CD14-positive monocyte (primary cell): ENCODE data around the gene ITGB8. TPM values are rescaled to one million over a fixed set of nuclear protein-coding genes. Genes with fewer than 3 reads are reported as not detected.
A peak's percentile ranks its signal among the peaks of the same experiment; 100 is the strongest.

Experiments
- DNase-seq, 3 donors: peaks; one replicate each; pipeline ENCODE4 v3.0.0-alpha.2; 2011 to 2022
- H2AFZ ChIP-seq: 2 replicates; pipeline ENCODE4 v1.6.0; 2012; ENCODE audit warnings: mild to moderate bottlenecking, low read depth, low read length, inconsistent platforms; ENCODE audit not compliant: insufficient read depth, poor library complexity, severe bottlenecking
- H3K27ac ChIP-seq, 2 donors: 1 replicate in 1 of 2; 2 replicates in 1 of 2; pipeline ENCODE4 v1.5.1; 2012 to 2013; ENCODE audit warnings: low read length in 2 of 2, control low read depth in 1 of 2, inconsistent platforms in 1 of 2, low read depth in 1 of 2, mild to moderate bottlenecking in 1 of 2
- H3K27me3 ChIP-seq, 2 donors: one replicate each; pipeline versions ENCODE4 v1.6.0 to v1.6.1; 2011 to 2013; ENCODE audit warnings: low read length in 2 of 2; ENCODE audit not compliant: control insufficient read depth in 2 of 2, insufficient read depth in 2 of 2
- H3K36me3 ChIP-seq, 2 donors: replicated peaks in 1 of 2; 1 replicate in 1 of 2; 2 replicates in 1 of 2; pipeline versions ENCODE4 v1.5.1 to v1.6.1; 2012 to 2013; ENCODE audit warnings: low read length in 2 of 2, control low read depth in 1 of 2, inconsistent platforms in 1 of 2, mild to moderate bottlenecking in 1 of 2; ENCODE audit not compliant: insufficient read depth in 2 of 2, control insufficient read depth in 1 of 2
- H3K4me1 ChIP-seq, 2 donors: 1 replicate in 1 of 2; 2 replicates in 1 of 2; pipeline versions ENCODE4 v1.5.1 to v1.6.1; 2012 to 2013; ENCODE audit warnings: low read length in 2 of 2, control low read depth in 1 of 2, inconsistent platforms in 1 of 2, mild to moderate bottlenecking in 1 of 2, moderate library complexity in 1 of 2; ENCODE audit not compliant: insufficient read depth in 2 of 2, control insufficient read depth in 1 of 2
- H3K4me2 ChIP-seq: replicated peaks from 2 replicates; pipeline ENCODE3; 2012; ENCODE audit warnings: low read length, moderate library complexity, mild to moderate bottlenecking; ENCODE audit not compliant: poor library complexity, severe bottlenecking; ENCODE audit errors: extremely low read depth
- H3K4me3 ChIP-seq, 3 experiments: fragments of 200-600 bp in 1 of 3; sonication (generic) in 1 of 3; replicated peaks in 1 of 3; 1 replicate in 2 of 3; 2 replicates in 1 of 3; pipeline ENCODE4 v1.5.1; 2011 to 2013; ENCODE audit warnings: low read length in 3 of 3, mild to moderate bottlenecking in 3 of 3, control low read depth in 2 of 3, low read depth in 2 of 3, inconsistent platforms in 1 of 3, moderate library complexity in 1 of 3
- H3K79me2 ChIP-seq: 2 replicates; pipeline ENCODE4 v1.6.0; 2012; ENCODE audit warnings: mild to moderate bottlenecking, control low read depth, inconsistent platforms, low read length, moderate library complexity; ENCODE audit not compliant: insufficient read depth
- H3K9ac ChIP-seq: 2 replicates; pipeline ENCODE4 v1.6.0; 2017; ENCODE audit warnings: low read length, mild to moderate bottlenecking; ENCODE audit not compliant: insufficient read depth, poor library complexity, severe bottlenecking
- H3K9me3 ChIP-seq, 2 donors: replicated peaks in 1 of 2; 1 replicate in 1 of 2; 2 replicates in 1 of 2; pipeline versions ENCODE4 v1.5.1 to v1.6.1; 2012 to 2013; ENCODE audit warnings: low read length in 2 of 2, control low read depth in 1 of 2; ENCODE audit not compliant: control insufficient read depth in 1 of 2, insufficient read depth in 1 of 2
- H4K20me1 ChIP-seq: 2 replicates; pipeline ENCODE4 v1.6.0; 2012; ENCODE audit warnings: mild to moderate bottlenecking, low read length, control low read depth, moderate library complexity; ENCODE audit not compliant: insufficient read depth
- H3K27ac Mint-ChIP-seq, 7 donors: one replicate each; pipeline ENCODE4 v1.8.0; 2020; ENCODE audit warnings: mild to moderate bottlenecking in 7 of 7, mixed read lengths in 7 of 7, moderate library complexity in 6 of 7, inconsistent platforms in 2 of 7
- H3K27me3 Mint-ChIP-seq, 3 donors: one replicate each; pipeline ENCODE4 v1.8.0; 2021 to 2022; ENCODE audit warnings: low read depth in 3 of 3, mild to moderate bottlenecking in 3 of 3, mixed read lengths in 3 of 3, moderate library complexity in 3 of 3, inconsistent platforms in 1 of 3
- H3K36me3 Mint-ChIP-seq, 2 donors: one replicate each; pipeline ENCODE4 v1.8.0; 2020; ENCODE audit warnings: mixed read lengths in 2 of 2, inconsistent platforms in 1 of 2, mild to moderate bottlenecking in 1 of 2
- H3K4me1 Mint-ChIP-seq: one replicate; pipeline ENCODE4 v1.8.0; 2020; ENCODE audit warnings: mild to moderate bottlenecking, mixed read lengths
- H3K4me3 Mint-ChIP-seq, 2 donors: one replicate each; pipeline ENCODE4 v1.8.0; 2020; ENCODE audit warnings: mild to moderate bottlenecking in 2 of 2, mixed read lengths in 2 of 2, moderate library complexity in 1 of 2
- H3K9me3 Mint-ChIP-seq, 7 donors: one replicate each; pipeline ENCODE4 v1.8.0; 2020 to 2022; ENCODE audit warnings: mixed read lengths in 7 of 7, mild to moderate bottlenecking in 6 of 7, moderate library complexity in 6 of 7, inconsistent platforms in 2 of 7
- CTCF ChIP-seq: fragments of 200-600 bp; IDR thresholded peaks from one replicate; pipeline ENCODE4 v1.8.0; 2022; ENCODE audit warnings: antibody characterized with exemption, mild to moderate bottlenecking
- WGBS: methylation state at CpG from one replicate; pipeline ENCODE4 v1.1.5; 2013; ENCODE audit warnings: missing lambda C conversion rate; ENCODE audit not compliant: insufficient coverage; 5-methylcytosine and 5-hydroxymethylcytosine counted together
- intact Hi-C, 2 donors: fragments of 100-400 bp; cut with micrococcal nuclease; formaldehyde crosslinking; loops; one replicate each; pipeline versions ENCODE4 v1.15.0 to v1.15.1; 2023
- polyA plus RNA-seq, 3 donors: library from polyadenylated mRNA; depleted of rRNA in 1 of 3; unstranded in 2 of 3; stranded (reverse) in 1 of 3; fragments of 300-500 nt in 2 of 3; fragments of >200 nt in 1 of 3; fragmentation: Illumina TruSeq in 2 of 3; gene quantifications; 1 replicate in 2 of 3; 2 replicates in 1 of 3; pipeline ENCODE4 v1.2.3, GENCODE V29; 2012 to 2021

ITGB8 gene
- polyA plus RNA-seq, 3 donors = 0.01 to 0.28 (median 0.19) TPM

DNA sequence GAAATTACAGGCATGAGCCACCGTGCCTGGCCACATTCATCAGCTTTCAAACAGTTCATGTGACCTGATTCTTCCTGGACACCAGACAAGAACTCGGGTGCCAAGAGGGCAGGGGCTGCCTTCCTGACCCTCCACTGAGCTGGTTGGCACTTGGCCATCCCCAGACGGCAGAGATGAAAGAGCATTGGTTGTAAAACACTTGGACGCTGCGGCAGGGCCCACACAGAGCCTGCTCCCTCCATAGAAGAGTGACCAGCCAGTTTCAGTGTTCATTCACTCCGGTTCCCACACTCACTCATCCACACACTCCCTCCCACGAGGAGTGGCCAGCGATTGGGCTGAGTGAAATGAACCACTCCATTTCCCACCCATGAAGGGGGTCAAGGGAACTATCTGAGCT lies 112.3 kb downstream of the ITGB8 start:
- no peak overlapping the region for H3K4me2 ChIP-seq
- Mint-ChIP-seq H3K36me3 (peaks cover 2 to 7% of the 10 kb centered on the region in 2 donors), H3K27me3 (peaks cover 0 to 5% (median 2%) of the 10 kb centered on the region in 3 donors), H3K4me1 (peaks cover 36% of the 10 kb centered on the region), H3K4me3 (no peak overlapping the region), H3K27ac (peak overlapping the region in 1 of 7 donors; percentile 78), H3K9me3 (peaks cover 6 to 15% (median 11%) of the 10 kb centered on the region in 7 donors)
- peaks cover 0 to 3% of the 10 kb centered on the region in 2 donors for H3K9me3 ChIP-seq
- H3K27ac ChIP-seq = no peak overlapping the region
- intact Hi-C loops = no loop called here
- no peaks in the 10 kb centered on the region for H3K27me3 ChIP-seq
- no peaks in the 10 kb centered on the region for H4K20me1 ChIP-seq
- H2AFZ ChIP-seq = no peak overlapping the region
- 98% methylated on average over 4 of the region's 8 CpGs for WGBS
- H3K79me2 ChIP-seq = no peaks in the 10 kb centered on the region
- H3K4me3 ChIP-seq = no peak overlapping the region
- H3K36me3 ChIP-seq = no peaks in the 10 kb centered on the region
- no peak for DNase-seq
- H3K9ac ChIP-seq = no peak overlapping the region
- TF ChIP-seq CTCF = no peak
- H3K4me1 ChIP-seq = peaks cover 17 to 19% of the 10 kb centered on the region in 2 donors

DNA sequence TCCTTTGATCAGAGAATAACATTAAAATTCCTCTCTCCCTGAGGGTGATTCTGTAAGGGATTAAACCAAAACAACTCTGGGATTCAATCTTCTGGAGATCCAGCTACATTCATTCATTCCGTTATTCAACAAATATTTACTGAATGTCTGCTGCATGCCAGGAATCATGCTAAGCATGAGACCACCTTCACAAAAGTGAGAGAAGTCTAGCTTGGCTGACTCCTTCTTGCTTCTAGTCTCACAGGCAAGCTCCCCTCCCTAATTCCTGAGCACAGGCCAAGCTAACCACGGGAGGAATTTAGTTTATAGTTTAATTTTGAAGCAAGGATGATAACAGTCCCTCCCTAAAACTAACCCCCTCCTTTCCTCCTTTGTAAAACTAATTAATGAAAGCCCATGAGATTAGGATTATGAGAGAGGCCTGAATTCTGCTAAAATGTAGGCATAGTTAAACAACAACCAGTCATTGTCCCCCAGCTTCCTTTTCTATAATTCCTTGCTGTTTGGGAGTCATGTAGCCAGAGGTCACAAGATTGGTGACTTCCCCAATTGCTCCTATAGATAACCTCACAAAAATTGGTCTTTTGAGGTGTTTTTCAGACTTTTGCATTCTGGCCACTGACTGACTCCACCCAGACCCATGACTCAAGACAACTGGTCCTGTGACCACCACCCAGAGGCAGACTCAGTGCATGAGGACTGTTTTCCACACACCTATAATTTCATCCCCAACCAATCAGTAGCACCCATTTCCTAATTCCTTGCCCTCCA lies 113.5 kb downstream of the ITGB8 start:
- H3K27me3 Mint-ChIP-seq = peaks cover 0 to 5% (median 2%) of the 10 kb centered on the region in 3 donors
- H3K4me3 ChIP-seq = no peak overlapping the region
- H3K27ac ChIP-seq = no peak overlapping the region
- no peak overlapping the region for H3K9ac ChIP-seq
- H3K4me2 ChIP-seq = no peak overlapping the region
- H3K27ac Mint-ChIP-seq = peak overlapping the region in 2 of 7 donors; percentile 8 to 70
- peaks cover 30% of the 10 kb centered on the region for H3K4me1 Mint-ChIP-seq
- H2AFZ ChIP-seq = no peak overlapping the region
- DNase-seq = peak; percentile 4 to 79 (median 34)
- peaks cover 6 to 15% (median 11%) of the 10 kb centered on the region in 7 donors for H3K9me3 Mint-ChIP-seq
- peaks cover 10 to 11% of the 10 kb centered on the region in 2 donors for H3K4me1 ChIP-seq
- no peaks in the 10 kb centered on the region for H4K20me1 ChIP-seq
- no peaks in the 10 kb centered on the region for H3K36me3 ChIP-seq
- intact Hi-C loops = no loop called here
- H3K27me3 ChIP-seq = no peaks in the 10 kb centered on the region
- H3K36me3 Mint-ChIP-seq = peaks cover 2 to 7% of the 10 kb centered on the region in 2 donors
- no peak overlapping the region for H3K4me3 Mint-ChIP-seq
- H3K79me2 ChIP-seq = no peaks in the 10 kb centered on the region
- no peak for TF ChIP-seq CTCF
- no CpG with 5 or more reads among the region's 2 CpGs for WGBS
- H3K9me3 ChIP-seq = peaks cover 0 to 3% of the 10 kb centered on the region in 2 donors
